Measurements from ENCODE around the gene SPTLC3. TPM values are rescaled to one million over a fixed set of nuclear protein-coding genes. Genes with fewer than 3 reads are reported as not detected.

The SPTLC3 gene
- total RNA-seq, 1 experiment from 2014 or later = not detected

- DNase-seq (ENCODE audit: low spot score) = no peak
- in situ Hi-C loops (cut with HindIII; ENCODE audit: low sequenced_read_pairs) = no loop called here
These were observed 59.6 kb downstream of the SPTLC3 start for GRCh38 chr20:13068336-13068735.

- no peak for DNase-seq (ENCODE audit: low spot score)
- in situ Hi-C loops (cut with HindIII; ENCODE audit: low sequenced_read_pairs) = no loop called here
These were observed 73.1 kb downstream of the SPTLC3 start for GRCh38 chr20:13081877-13082276.

GRCh38 chr20:13082378-13082777, 73.6 kb downstream of the SPTLC3 start:
- in situ Hi-C loops (cut with HindIII; ENCODE audit: low sequenced_read_pairs) = no loop called here
- no peak for DNase-seq (ENCODE audit: low spot score)

- no peak for DNase-seq (ENCODE audit: low spot score)
- in situ Hi-C loops (cut with HindIII; ENCODE audit: low sequenced_read_pairs) = no loop called here
These were observed 76.5 kb downstream of the SPTLC3 start for GRCh38 chr20:13085275-13085674.

GRCh38 chr20:13089950-13090469, 81.2 kb downstream of the SPTLC3 start:
- in situ Hi-C loops (cut with HindIII; ENCODE audit: low sequenced_read_pairs) = no loop called here

GRCh38 chr20:13092111-13092510, 83.3 kb downstream of the SPTLC3 start:
- in situ Hi-C loops (cut with HindIII; ENCODE audit: low sequenced_read_pairs) = no loop called here
- no peak for DNase-seq (ENCODE audit: low spot score)

More at GRCh38 chr20:13089950-13090469, 81.2 kb downstream of the SPTLC3 start:
- DNase-seq (ENCODE audit: low spot score) = no peak

GRCh38 chr20:13094976-13095375, 86.2 kb downstream of the SPTLC3 start:
- in situ Hi-C loops (cut with HindIII; ENCODE audit: low sequenced_read_pairs) = no loop called here

GRCh38 chr20:13098720-13099355, 90.1 kb downstream of the SPTLC3 start:
- in situ Hi-C loops (cut with HindIII; ENCODE audit: low sequenced_read_pairs) = no loop called here
- no peak for DNase-seq (ENCODE audit: low spot score)

More at GRCh38 chr20:13094976-13095375, 86.2 kb downstream of the SPTLC3 start:
- DNase-seq (ENCODE audit: low spot score) = no peak

GRCh38 chr20:13099676-13100075, 90.9 kb downstream of the SPTLC3 start:
- in situ Hi-C loops (cut with HindIII; ENCODE audit: low sequenced_read_pairs) = no loop called here
- DNase-seq (ENCODE audit: low spot score) = no peak

GRCh38 chr20:13101276-13101675, 92.5 kb downstream of the SPTLC3 start:
- in situ Hi-C loops (cut with HindIII; ENCODE audit: low sequenced_read_pairs) = no loop called here

GRCh38 chr20:13101706-13102105, 92.9 kb downstream of the SPTLC3 start:
- in situ Hi-C loops (cut with HindIII; ENCODE audit: low sequenced_read_pairs) = no loop called here
- DNase-seq (ENCODE audit: low spot score) = no peak

More at GRCh38 chr20:13101276-13101675, 92.5 kb downstream of the SPTLC3 start:
- DNase-seq (ENCODE audit: low spot score) = no peak

- no peak for DNase-seq (ENCODE audit: low spot score)
- in situ Hi-C loops (cut with HindIII; ENCODE audit: low sequenced_read_pairs) = no loop called here
These were observed 93.5 kb downstream of the SPTLC3 start for GRCh38 chr20:13102237-13102636.

- in situ Hi-C loops (cut with HindIII; ENCODE audit: low sequenced_read_pairs) = no loop called here
These were observed 93.9 kb downstream of the SPTLC3 start for GRCh38 chr20:13102694-13103093.

GRCh38 chr20:13105039-13105438, 96.3 kb downstream of the SPTLC3 start:
- in situ Hi-C loops (cut with HindIII; ENCODE audit: low sequenced_read_pairs) = no loop called here

More at GRCh38 chr20:13102694-13103093, 93.9 kb downstream of the SPTLC3 start:
- no peak for DNase-seq (ENCODE audit: low spot score)

GRCh38 chr20:13105864-13106457, 97.2 kb downstream of the SPTLC3 start:
- DNase-seq (ENCODE audit: low spot score) = peak; percentile 51
- in situ Hi-C loops (cut with HindIII; ENCODE audit: low sequenced_read_pairs) = no loop called here

More at GRCh38 chr20:13105039-13105438, 96.3 kb downstream of the SPTLC3 start:
- no peak for DNase-seq (ENCODE audit: low spot score)

- in situ Hi-C loops (cut with HindIII; ENCODE audit: low sequenced_read_pairs) = no loop called here
- DNase-seq (ENCODE audit: low spot score) = no peak
These were observed 100.9 kb downstream of the SPTLC3 start for GRCh38 chr20:13109658-13110057.

- DNase-seq (ENCODE audit: low spot score) = no peak
- in situ Hi-C loops (cut with HindIII; ENCODE audit: low sequenced_read_pairs) = no loop called here
These were observed 102.0 kb downstream of the SPTLC3 start for GRCh38 chr20:13110796-13111195.

- in situ Hi-C loops (cut with HindIII; ENCODE audit: low sequenced_read_pairs) = no loop called here
- DNase-seq (ENCODE audit: low spot score) = peak; percentile 5
These were observed 102.6 kb downstream of the SPTLC3 start for GRCh38 chr20:13111249-13111911.

GRCh38 chr20:13113731-13114130, 105.0 kb downstream of the SPTLC3 start:
- in situ Hi-C loops (cut with HindIII; ENCODE audit: low sequenced_read_pairs) = no loop called here

GRCh38 chr20:13117200-13117599, 108.4 kb downstream of the SPTLC3 start:
- no peak for DNase-seq (ENCODE audit: low spot score)
- in situ Hi-C loops (cut with HindIII; ENCODE audit: low sequenced_read_pairs) = no loop called here

More at GRCh38 chr20:13113731-13114130, 105.0 kb downstream of the SPTLC3 start:
- no peak for DNase-seq (ENCODE audit: low spot score)
